Spleen (tissue), 11 donors: ENCODE measurements around the gene DENND1A. TPM values are rescaled to one million over a fixed set of nuclear protein-coding genes. Genes with fewer than 3 reads are reported as not detected.
"Not testable (repeated sequence)": the region's sequence is repeated elsewhere in the genome, so short reads cannot be mapped to it uniquely, and the experiment has no call there.

Experiments used
- DNase-seq: peaks from one replicate; pipeline ENCODE4 v3.0.0-alpha.2; 2020
- H3K27ac ChIP-seq, 8 donors: fragments of 200-600 bp; sonication (generic) in 7 of 8; 1 replicate in 4 of 8; 2 replicates in 4 of 8; pipeline versions ENCODE4 v1.5.0 to v1.8.0; 2016 to 2021; ENCODE audit warnings: inconsistent platforms in 4 of 8, mild to moderate bottlenecking in 4 of 8, moderate library complexity in 1 of 8
- H3K27me3 ChIP-seq, 7 donors: fragments of 200-600 bp; sonication (generic) in 6 of 7; replicated peaks in 1 of 7; 1 replicate in 4 of 7; 2 replicates in 3 of 7; pipeline versions ENCODE4 v1.5.0 to v1.8.0; 2016 to 2021; ENCODE audit warnings: inconsistent platforms in 3 of 7, mild to moderate bottlenecking in 1 of 7
- H3K36me3 ChIP-seq, 6 donors: fragments of 200-600 bp; sonication (generic) in 5 of 6; 1 replicate in 4 of 6; 2 replicates in 2 of 6; pipeline versions ENCODE4 v1.5.0 to v1.8.0; 2016 to 2021; ENCODE audit warnings: inconsistent platforms in 2 of 6
- H3K4me1 ChIP-seq, 6 donors: fragments of 200-600 bp; sonication (generic) in 5 of 6; 1 replicate in 3 of 6; 2 replicates in 3 of 6; pipeline versions ENCODE4 v1.5.0 to v1.8.0; 2016 to 2021; ENCODE audit warnings: inconsistent platforms in 3 of 6
- H3K4me3 ChIP-seq, 8 donors: fragments of 200-600 bp; sonication (generic) in 7 of 8; 1 replicate in 4 of 8; 2 replicates in 4 of 8; pipeline versions ENCODE4 v1.5.0 to v1.8.0; 2016 to 2021; ENCODE audit warnings: inconsistent platforms in 4 of 8, mild to moderate bottlenecking in 4 of 8, moderate library complexity in 2 of 8
- H3K9me3 ChIP-seq, 8 donors: fragments of 200-600 bp; sonication (generic) in 7 of 8; 1 replicate in 4 of 8; 2 replicates in 4 of 8; pipeline versions ENCODE4 v1.5.0 to v1.8.0; 2016 to 2021; ENCODE audit warnings: inconsistent platforms in 4 of 8
- POLR2A ChIP-seq, 3 donors: fragments of 450-650 bp; IDR thresholded peaks; one replicate each; pipeline ENCODE4 v1.5.1; 2017; ENCODE audit warnings: antibody characterized with exemption in 3 of 3, mild to moderate bottlenecking in 1 of 3
- POLR2AphosphoS5 ChIP-seq, 3 donors: sonication (generic); formaldehyde crosslinking; IDR thresholded peaks; one replicate each; pipeline ENCODE4 v1.5.1; 2017; ENCODE audit warnings: antibody characterized with exemption in 3 of 3
- WGBS, 5 donors: extraction: QIAGEN DNeasy Blood & Tissue Kit in 3 of 5; methylation state at CpG; one replicate each; pipeline versions ENCODE4 v1.1.5 to v1.1.7; 2013 to 2018; 5-methylcytosine and 5-hydroxymethylcytosine counted together
- intact Hi-C: fragments of 100-400 bp; cut with DNase I; formaldehyde crosslinking; loops from one replicate; pipeline ENCODE4 v1.15.0; 2023; ENCODE audit warnings: low total_unique reads
- polyA plus RNA-seq, 3 donors: library from polyadenylated mRNA; stranded (reverse); fragments of 200-250 nt; gene quantifications; one replicate each; pipeline ENCODE4 v1.2.1, GENCODE V29; 2013
- total RNA-seq, 7 donors: library from RNA; depleted of rRNA in 3 of 7; stranded (reverse); fragments of >200 nt in 3 of 7; fragmentation: NEBNext Ultra II Directional in 4 of 7; extraction: Animal tissue kit (Norgen Biotek cat#: 25700) in 4 of 7; gene quantifications; one replicate each; pipeline versions ENCODE4 v1.1.0 to v1.2.1, GENCODE V29; 2016 to 2021
- TF ChIP-seq, protein P1 (sequence below), 11 experiments: fragments of 200-600 bp in 7 of 11; fragments of 450-650 bp in 4 of 11; sonication (generic) in 4 of 11; IDR thresholded peaks in 8 of 11; conservative IDR thresholded peaks in 3 of 11; 1 replicate in 7 of 11; 2 replicates in 4 of 11; pipeline versions ENCODE4 v1.4.0 to v1.8.0; 2016 to 2021; ENCODE audit warnings: antibody characterized with exemption in 11 of 11, inconsistent platforms in 4 of 11, mild to moderate bottlenecking in 1 of 11
- donor health status: healthy with polysubstance abuse.
- donor health status: DM: no; HTN: no; CAD: no; lungs with moderate emphysema.
- donor health status: DM: no; HTN: no; CAD: no.
- donor health status: Bipolar disorder and iron deficiency.
- donor health status: healthy.
- donor health status: DM: no; HTN: no; CAD: no.
- donor health status: DM: yes; HTN: yes; CAD: no.

Gene DENND1A
- total and polyA plus RNA-seq, 10 donors, result 5.4 to 59.3 (median 48.8) TPM

DNA sequence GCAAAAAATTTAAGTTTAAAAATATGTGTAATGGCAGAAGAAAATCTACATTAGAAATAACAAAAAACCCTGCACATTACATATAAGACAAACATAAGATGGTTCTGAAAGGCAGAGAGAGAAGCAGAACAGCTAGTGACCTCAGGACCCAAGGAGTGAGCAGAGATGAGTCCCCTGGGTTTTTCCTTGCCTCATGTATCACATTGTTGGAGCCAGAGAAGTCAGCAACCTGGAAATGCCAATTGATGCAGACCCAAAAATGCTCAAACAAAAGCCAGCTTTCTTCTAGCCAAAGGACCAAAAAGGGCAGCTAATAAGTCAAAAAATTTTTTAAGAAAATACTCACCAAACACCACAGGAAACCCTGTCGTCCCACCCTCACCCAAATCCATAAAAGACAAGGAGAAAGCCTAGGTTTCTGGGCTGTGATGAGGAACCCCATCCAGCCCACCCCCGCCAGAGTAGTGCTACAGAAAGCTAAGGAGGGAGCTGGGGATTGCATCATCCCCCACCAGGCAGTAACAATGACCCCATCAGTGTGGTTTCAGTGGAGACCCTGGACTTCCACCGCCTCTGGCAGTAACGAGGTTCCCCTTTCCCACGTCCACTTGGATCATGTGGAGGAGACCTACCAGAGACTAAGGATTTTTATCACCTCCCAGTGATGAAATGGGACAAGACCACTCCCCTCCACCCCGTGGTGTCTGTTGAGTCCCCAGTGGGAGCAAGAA lies 17.6 kb downstream of the DENND1A start:
- no peaks in the 10 kb centered on the region for H3K27me3 ChIP-seq
- peaks cover 0 to 25% (median 9%) of the 10 kb centered on the region in 6 donors for H3K4me1 ChIP-seq
- H3K27ac ChIP-seq, result peak overlapping the region in 7 of 8 donors; percentile 27 to 69 (median 52)
- peaks cover 0 to 10% (median 0%) of the 10 kb centered on the region in 8 donors for H3K9me3 ChIP-seq
- DNase-seq, result no peak
- intact Hi-C loops, result no loop called here
- peaks cover 0 to 9% (median 2%) of the 10 kb centered on the region in 6 donors for H3K36me3 ChIP-seq
- WGBS, 5 donors, result 50 to 84% (median 79%) methylated on average over 4 to 6 of the region's 6 CpGs
- TF ChIP-seq POLR2AphosphoS5 (IDR thresholded peaks at IDR 0.05), result no peak
- TF ChIP-seq, protein P1, sequence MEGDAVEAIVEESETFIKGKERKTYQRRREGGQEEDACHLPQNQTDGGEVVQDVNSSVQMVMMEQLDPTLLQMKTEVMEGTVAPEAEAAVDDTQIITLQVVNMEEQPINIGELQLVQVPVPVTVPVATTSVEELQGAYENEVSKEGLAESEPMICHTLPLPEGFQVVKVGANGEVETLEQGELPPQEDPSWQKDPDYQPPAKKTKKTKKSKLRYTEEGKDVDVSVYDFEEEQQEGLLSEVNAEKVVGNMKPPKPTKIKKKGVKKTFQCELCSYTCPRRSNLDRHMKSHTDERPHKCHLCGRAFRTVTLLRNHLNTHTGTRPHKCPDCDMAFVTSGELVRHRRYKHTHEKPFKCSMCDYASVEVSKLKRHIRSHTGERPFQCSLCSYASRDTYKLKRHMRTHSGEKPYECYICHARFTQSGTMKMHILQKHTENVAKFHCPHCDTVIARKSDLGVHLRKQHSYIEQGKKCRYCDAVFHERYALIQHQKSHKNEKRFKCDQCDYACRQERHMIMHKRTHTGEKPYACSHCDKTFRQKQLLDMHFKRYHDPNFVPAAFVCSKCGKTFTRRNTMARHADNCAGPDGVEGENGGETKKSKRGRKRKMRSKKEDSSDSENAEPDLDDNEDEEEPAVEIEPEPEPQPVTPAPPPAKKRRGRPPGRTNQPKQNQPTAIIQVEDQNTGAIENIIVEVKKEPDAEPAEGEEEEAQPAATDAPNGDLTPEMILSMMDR (IDR thresholded peaks at IDR 0.05 in 8 of 11, conservative IDR thresholded peaks at IDR 0.05 in 3 of 11), result no peak
- H3K4me3 ChIP-seq, result no peak overlapping the region

DNA sequence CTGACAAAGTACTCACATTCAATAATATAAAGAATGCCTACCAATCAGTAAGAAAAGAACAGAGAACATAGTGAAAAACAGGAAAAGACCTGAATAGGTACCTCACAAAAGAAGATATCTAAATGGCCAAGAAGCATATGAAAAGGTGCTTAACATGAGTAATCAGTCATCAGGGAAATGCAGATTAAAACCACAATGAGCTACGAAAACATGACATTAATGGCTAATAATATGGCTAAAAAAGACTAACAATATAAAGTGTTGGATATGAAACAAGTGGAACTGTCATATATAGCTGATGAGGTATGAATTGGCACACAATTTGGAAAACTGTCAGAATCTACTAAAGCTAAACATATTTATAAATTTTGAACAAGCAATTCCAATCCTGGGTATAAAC lies 18.9 kb downstream of the DENND1A start:
- no peak overlapping the region for H3K27ac ChIP-seq
- WGBS, 5 donors, result 86 to 95% (median 89%) methylated on average over 1 of the region's 1 CpG
- peaks cover 0 to 5% (median 0%) of the 10 kb centered on the region in 6 donors for H3K36me3 ChIP-seq
- peaks cover 0 to 25% (median 9%) of the 10 kb centered on the region in 6 donors for H3K4me1 ChIP-seq
- DNase-seq, result no peak
- H3K4me3 ChIP-seq, result no peak overlapping the region
- H3K9me3 ChIP-seq, result peaks cover 0 to 10% (median 0%) of the 10 kb centered on the region in 8 donors
- intact Hi-C loops, result no loop called here
- H3K27me3 ChIP-seq, result no peaks in the 10 kb centered on the region
- TF ChIP-seq, protein P1 (IDR thresholded peaks at IDR 0.05 in 8 of 11, conservative IDR thresholded peaks at IDR 0.05 in 3 of 11), result no peak
- TF ChIP-seq POLR2A (IDR thresholded peaks at IDR 0.05) (no peak), POLR2AphosphoS5 (IDR thresholded peaks at IDR 0.05) (no peak)

DNA sequence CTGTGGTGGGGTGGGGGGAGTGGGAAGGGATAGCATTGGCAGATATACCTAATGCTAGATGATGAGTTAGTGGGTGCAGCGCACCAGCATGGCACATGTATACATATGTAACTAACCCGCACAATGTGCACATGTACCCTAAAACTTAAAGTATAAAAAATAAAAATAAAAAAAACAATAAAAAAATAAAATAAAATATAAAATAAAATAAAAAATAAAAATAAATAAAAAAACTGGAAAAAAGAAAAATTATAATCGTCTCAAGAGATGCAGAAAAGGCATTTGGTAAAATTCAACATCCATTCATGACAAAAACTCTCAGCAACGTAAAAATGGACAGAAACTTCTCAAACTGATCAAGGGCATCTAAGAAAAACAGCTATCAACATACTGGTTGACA lies 20.7 kb downstream of the DENND1A start:
- WGBS, 5 donors, result 92 to 98% (median 94%) methylated on average over 4 of the region's 4 CpGs
- H3K9me3 ChIP-seq, H3K27me3 ChIP-seq, H3K4me3 ChIP-seq, H3K27ac ChIP-seq, intact Hi-C loops, DNase-seq, H3K36me3 ChIP-seq: not testable (repeated sequence)
- peaks cover 0 to 22% (median 9%) of the 10 kb centered on the region in 6 donors for H3K4me1 ChIP-seq

DNA sequence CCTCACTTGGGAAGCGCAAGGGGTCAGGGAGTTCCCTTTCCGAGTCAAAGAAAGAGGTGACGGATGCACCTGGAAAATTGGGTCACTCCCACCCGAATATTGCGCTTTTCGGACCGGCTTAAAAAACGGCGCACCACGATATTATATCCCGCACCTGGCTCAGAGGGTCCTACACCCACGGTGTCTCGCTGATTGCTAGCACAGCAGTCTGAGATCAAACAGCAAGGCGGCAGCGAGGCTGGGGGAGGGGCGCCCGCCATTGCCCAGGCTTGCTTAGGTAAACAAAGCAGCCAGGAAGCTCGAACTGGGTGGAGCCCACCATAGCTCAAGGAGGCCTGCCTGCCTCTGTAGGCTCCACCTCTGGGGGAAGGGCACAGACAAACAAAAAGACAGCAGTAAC lies 26.4 kb downstream of the DENND1A start:
- intact Hi-C loops, result not testable (repeated sequence)

DNA sequence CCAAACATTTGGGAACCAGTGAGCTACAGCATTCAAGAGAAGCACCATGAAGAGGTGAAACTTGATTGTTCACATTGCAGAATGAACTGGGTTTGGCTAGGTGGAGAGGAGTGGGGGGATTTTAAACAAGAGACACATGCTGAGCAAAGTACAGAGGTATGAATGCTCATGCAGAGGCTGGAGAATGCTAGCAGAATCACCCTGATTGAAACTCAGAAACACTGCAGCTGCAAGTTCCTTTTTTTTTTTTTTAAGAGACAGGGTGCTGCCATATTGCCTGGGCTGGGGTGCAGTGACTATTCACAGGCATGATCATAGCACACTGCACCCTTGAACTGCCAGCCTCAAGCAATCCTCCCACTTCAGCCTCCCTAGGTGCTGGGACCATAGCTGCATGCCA lies 35.1 kb downstream of the DENND1A start:
- no peak for DNase-seq
- no peak overlapping the region for H3K4me3 ChIP-seq
- TF ChIP-seq POLR2A (IDR thresholded peaks at IDR 0.05) (no peak), POLR2AphosphoS5 (IDR thresholded peaks at IDR 0.05) (no peak)
- TF ChIP-seq, protein P1 (IDR thresholded peaks at IDR 0.05 in 8 of 11, conservative IDR thresholded peaks at IDR 0.05 in 3 of 11), result no peak
- intact Hi-C loops, result no loop called here
- peaks cover 0 to 34% (median 3%) of the 10 kb centered on the region in 6 donors for H3K4me1 ChIP-seq
- H3K36me3 ChIP-seq, result no peaks in the 10 kb centered on the region
- no peaks in the 10 kb centered on the region for H3K9me3 ChIP-seq
- H3K27ac ChIP-seq, result no peak overlapping the region
- no peaks in the 10 kb centered on the region for H3K27me3 ChIP-seq

More for the DNA sequence above, 26.4 kb downstream of the DENND1A start:
- H3K27me3 ChIP-seq, H3K27ac ChIP-seq, H3K4me3 ChIP-seq, DNase-seq, H3K36me3 ChIP-seq: not testable (repeated sequence)
- H3K4me1 ChIP-seq, result peaks cover 0 to 28% (median 5%) of the 10 kb centered on the region in 6 donors
- peaks cover 0 to 13% (median 10%) of the 10 kb centered on the region in 8 donors for H3K9me3 ChIP-seq
- 91 to 98% (median 97%) methylated on average over 17 to 18 of the region's 18 CpGs for WGBS, 5 donors
